ENCODE measurements around the gene ARF4. TPM values are rescaled to one million over a fixed set of nuclear protein-coding genes. Genes with fewer than 3 reads are reported as not detected.

Gene ARF4
- total RNA-seq, 2 experiments from 2014 or later: 49.0 to 50.8 TPM

GRCh38 chr3:57572096-57572495, 25.0 kb downstream of the ARF4 start:
- DNase-seq: no peak
- Mint-ChIP-seq H3K9me3 (no peaks in the 10 kb centered on the region), H3K36me3 (ENCODE audit: low read depth) (peaks cover 29% of the 10 kb centered on the region), H3K4me1 (ENCODE audit: low read depth) (peaks cover 11% of the 10 kb centered on the region), H3K27me3 (ENCODE audit: low read depth) (no peaks in the 10 kb centered on the region), H3K4me3 (no peak overlapping the region), H3K27ac (no peak overlapping the region)
- CTCF ChIA-PET: interaction anchor here (0.7 kb wide), 1 partner anchor 21 kb away, joined by 3 read pairs; no protein-coding TSS in a partner anchor
- intact Hi-C loops (cut with micrococcal nuclease): no loop called here

GRCh38 chr3:57570878-57571277, 26.3 kb downstream of the ARF4 start:
- intact Hi-C loops (cut with micrococcal nuclease): no loop called here
- Mint-ChIP-seq H3K9me3 (no peaks in the 10 kb centered on the region), H3K27ac (peak overlapping the region; percentile 36), H3K27me3 (ENCODE audit: low read depth) (no peaks in the 10 kb centered on the region), H3K36me3 (ENCODE audit: low read depth) (peaks cover 31% of the 10 kb centered on the region), H3K4me1 (ENCODE audit: low read depth) (peaks cover 5% of the 10 kb centered on the region), H3K4me3 (no peak overlapping the region)
- CTCF ChIA-PET: interaction anchor here (0.6 kb wide), 1 partner anchor 7 kb away, joined by 3 read pairs; no protein-coding TSS in a partner anchor
- no peak for DNase-seq

DNA sequence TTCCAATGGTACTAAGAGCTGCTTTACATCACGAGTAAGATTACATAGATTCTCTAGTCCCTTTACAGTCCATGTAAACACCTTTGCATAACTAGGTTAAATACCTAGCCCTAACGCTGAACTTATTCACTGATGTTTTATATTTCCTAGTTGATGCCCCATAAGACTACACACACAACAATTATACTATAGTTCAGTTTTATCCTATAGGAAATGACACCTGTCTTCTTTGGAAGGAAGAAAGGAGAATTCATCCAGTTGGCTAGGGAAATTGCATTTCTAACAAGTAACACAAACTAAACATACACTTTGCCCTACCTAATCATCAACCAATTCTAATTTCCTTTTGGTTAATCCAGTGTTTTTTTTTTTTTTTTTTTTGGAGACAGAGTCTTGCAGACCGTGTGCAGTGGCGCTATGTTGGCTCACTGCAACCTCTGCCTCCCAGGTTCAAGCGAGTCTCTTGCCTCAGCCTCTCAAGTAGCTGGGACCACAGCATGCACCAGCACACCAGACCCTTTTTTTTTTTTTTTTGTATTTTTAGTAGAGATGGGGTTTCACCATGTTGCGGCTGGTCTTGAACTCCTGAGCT, 27.2 kb downstream of the ARF4 start:
- H3K9me3 Mint-ChIP-seq: no peaks in the 10 kb centered on the region
- no peaks in the 10 kb centered on the region for H3K27me3 Mint-ChIP-seq (ENCODE audit: low read depth)
- no peak for DNase-seq
- intact Hi-C loops (cut with micrococcal nuclease): no loop called here
- peaks cover 5% of the 10 kb centered on the region for H3K4me1 Mint-ChIP-seq (ENCODE audit: low read depth)
- peaks cover 25% of the 10 kb centered on the region for H3K36me3 Mint-ChIP-seq (ENCODE audit: low read depth)
- CTCF ChIA-PET: interaction anchor here (0.6 kb wide), 1 partner anchor 8 kb away, joined by 3 read pairs; no protein-coding TSS in a partner anchor
- H3K4me3 Mint-ChIP-seq: no peak overlapping the region
- no peak overlapping the region for H3K27ac Mint-ChIP-seq

DNA sequence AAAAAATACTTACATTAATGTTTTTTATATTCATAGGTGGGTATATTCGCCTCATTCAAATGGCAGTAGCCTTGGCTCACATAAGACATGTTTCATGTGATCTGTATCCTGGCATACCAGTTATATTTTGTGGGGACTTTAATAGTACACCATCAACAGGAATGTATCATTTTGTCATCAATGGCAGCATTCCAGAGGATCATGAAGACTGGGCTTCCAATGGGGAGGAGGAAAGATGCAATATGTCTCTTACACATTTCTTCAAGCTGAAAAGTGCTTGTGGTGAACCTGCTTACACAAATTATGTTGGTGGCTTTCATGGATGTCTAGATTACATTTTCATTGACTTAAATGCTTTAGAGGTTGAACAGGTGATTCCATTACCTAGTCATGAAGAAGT, 37.6 kb downstream of the ARF4 start:
- intact Hi-C loops (cut with micrococcal nuclease): loop anchor here (5.0 to 10.0 kb wide), 2 partner anchors 385 to 877 kb away; partner anchors contain the start of gene TASOR
- H3K9me3 Mint-ChIP-seq: no peaks in the 10 kb centered on the region
- peaks cover 48% of the 10 kb centered on the region for H3K4me1 Mint-ChIP-seq (ENCODE audit: low read depth)
- H3K27me3 Mint-ChIP-seq (ENCODE audit: low read depth): no peaks in the 10 kb centered on the region
- peak overlapping the region; percentile 32 for H3K4me3 Mint-ChIP-seq
- CTCF ChIA-PET: interaction anchor here (1.3 kb wide), 1 partner anchor 389 kb away, joined by 3 read pairs; no protein-coding TSS in a partner anchor
- H3K36me3 Mint-ChIP-seq (ENCODE audit: low read depth): peaks cover 35% of the 10 kb centered on the region
- no peak for DNase-seq
- H3K27ac Mint-ChIP-seq: no peak overlapping the region

DNA sequence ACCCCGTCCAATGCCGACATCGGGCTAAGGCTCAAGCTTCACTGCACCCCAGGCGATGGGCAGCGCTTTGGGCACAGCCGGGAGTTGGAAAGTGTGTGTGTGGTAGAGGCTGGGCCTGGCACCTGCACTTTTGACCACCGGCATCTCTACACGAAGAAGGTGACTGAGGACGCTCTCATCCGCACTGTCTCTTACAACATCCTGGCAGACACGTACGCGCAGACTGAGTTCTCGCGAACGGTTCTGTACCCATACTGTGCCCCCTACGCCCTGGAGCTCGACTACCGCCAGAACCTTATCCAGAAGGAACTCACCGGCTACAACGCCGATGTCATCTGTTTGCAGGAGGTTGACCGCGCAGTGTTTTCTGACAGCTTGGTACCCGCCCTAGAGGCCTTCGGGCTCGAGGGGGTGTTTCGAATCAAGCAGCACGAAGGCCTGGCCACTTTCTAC, 40.0 kb downstream of the ARF4 start:
- H3K36me3 Mint-ChIP-seq (ENCODE audit: low read depth): peaks cover 24% of the 10 kb centered on the region
- H3K27me3 Mint-ChIP-seq (ENCODE audit: low read depth): no peaks in the 10 kb centered on the region
- intact Hi-C loops (cut with micrococcal nuclease): loop anchor here (2.0 to 10.0 kb wide), 3 partner anchors 160 to 875 kb away; partner anchors contain the start of gene TASOR
- peak; percentile 59 for DNase-seq
- H3K27ac Mint-ChIP-seq: peak overlapping the region; percentile 98
- H3K4me3 Mint-ChIP-seq: peak overlapping the region; percentile 98
- peaks cover 42% of the 10 kb centered on the region for H3K4me1 Mint-ChIP-seq (ENCODE audit: low read depth)
- no peaks in the 10 kb centered on the region for H3K9me3 Mint-ChIP-seq
- CTCF ChIA-PET: interaction anchor here (0.6 to 1.5 kb wide), 3 partner anchors 159 to 328 kb away, joined by 3 to 7 read pairs (median 4); no protein-coding TSS in a partner anchor

- Mint-ChIP-seq H3K36me3 (ENCODE audit: low read depth) (peaks cover 24% of the 10 kb centered on the region), H3K27ac (peak overlapping the region; percentile 98), H3K4me3 (peak overlapping the region; percentile 98), H3K9me3 (no peaks in the 10 kb centered on the region), H3K4me1 (ENCODE audit: low read depth) (peaks cover 37% of the 10 kb centered on the region), H3K27me3 (ENCODE audit: low read depth) (no peaks in the 10 kb centered on the region)
- intact Hi-C loops (cut with micrococcal nuclease): loop anchor here (1.0 to 10.0 kb wide), 8 partner anchors 41 to 874 kb away; partner anchors contain the start of genes APPL1, ARF4, SLMAP and TASOR
- CTCF ChIA-PET: interaction anchor here (0.6 to 1.5 kb wide), 4 partner anchors 159 to 328 kb away, joined by 3 to 7 read pairs (median 4); no protein-coding TSS in a partner anchor
- DNase-seq: peak; percentile 41
Measured at GRCh38 chr3:57556459-57557084, 40.6 kb downstream of the ARF4 start.

DNA sequence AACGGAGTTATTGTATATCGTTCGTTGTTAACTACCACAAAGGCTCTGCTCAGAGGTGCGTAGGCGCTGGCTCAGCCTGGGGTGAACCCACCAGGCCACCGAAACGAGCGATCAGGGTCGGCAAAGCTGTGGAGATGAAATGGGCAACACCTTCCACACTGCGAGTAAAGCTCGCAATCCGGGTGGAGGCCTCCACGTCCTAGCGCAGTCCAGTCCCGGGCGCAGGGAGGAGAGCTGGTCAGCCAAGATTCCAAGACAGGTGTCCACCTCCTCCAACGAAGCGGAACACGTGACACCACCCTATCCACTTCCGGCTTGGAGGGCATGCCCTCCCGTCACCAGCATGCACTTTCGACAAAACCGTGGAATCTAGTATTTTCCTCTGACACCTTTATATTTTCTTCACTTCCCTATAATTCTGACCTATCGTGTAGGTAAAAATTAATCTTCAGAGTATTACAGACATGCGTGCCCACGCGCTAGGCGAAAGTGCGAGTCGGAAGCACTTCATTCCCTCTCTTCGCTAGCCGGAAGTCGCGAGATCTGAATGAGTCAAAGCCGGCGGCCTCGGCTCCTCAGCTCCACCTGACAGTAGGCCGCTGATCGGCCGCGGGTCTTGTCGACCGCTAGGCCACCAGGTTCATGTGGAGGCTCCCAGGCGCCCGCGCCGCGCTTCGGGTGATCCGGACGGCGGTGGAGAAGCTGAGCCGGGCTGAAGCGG, 41.2 kb downstream of the ARF4 start, which contains the start of gene PDE12:
PDE12 (plus strand) TSS at position 537 of the 721 bp plus-strand sequence; CDS start at position 643, 106 bp downstream.
- peaks cover 23% of the 10 kb centered on the region for H3K36me3 Mint-ChIP-seq (ENCODE audit: low read depth)
- CTCF ChIA-PET: interaction anchor here (0.6 to 1.7 kb wide), 4 partner anchors 158 to 308 kb away, joined by 4 to 7 read pairs (median 5); no protein-coding TSS in a partner anchor
- H3K27me3 Mint-ChIP-seq (ENCODE audit: low read depth): no peaks in the 10 kb centered on the region
- peak within 1 kb of the TSS; percentile 98 for H3K27ac Mint-ChIP-seq
- peak within 1 kb of the TSS; percentile 98 for H3K4me3 Mint-ChIP-seq
- peak; percentile 89 for DNase-seq
- intact Hi-C loops (cut with micrococcal nuclease): loop anchor here (1.0 to 10.0 kb wide), 8 partner anchors 41 to 874 kb away; partner anchors contain the start of genes APPL1, ARF4, SLMAP and TASOR
- H3K9me3 Mint-ChIP-seq: no peaks in the 10 kb centered on the region
- H3K4me1 Mint-ChIP-seq (ENCODE audit: low read depth): peaks cover 33% of the 10 kb centered on the region

DNA sequence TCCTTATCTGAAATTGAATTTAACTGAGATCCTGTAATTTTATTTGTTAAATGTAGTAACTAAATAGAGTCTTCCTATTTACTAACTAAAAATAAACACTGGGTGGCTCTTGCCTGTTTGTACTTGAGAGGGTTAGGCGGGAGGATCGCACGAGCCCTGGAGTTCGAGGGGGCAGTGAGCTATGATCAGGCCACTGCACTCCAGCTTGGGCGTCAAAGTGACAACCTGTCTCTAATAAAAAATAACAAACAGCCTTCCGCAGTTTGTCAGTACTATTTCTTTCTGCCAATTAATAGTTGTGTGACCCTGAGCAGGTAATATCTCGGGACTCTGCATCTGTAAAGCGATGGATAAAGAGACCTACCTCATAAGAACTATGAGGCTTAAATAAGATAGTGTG, 41.8 kb downstream of the ARF4 start:
- Mint-ChIP-seq H3K36me3 (ENCODE audit: low read depth) (peaks cover 23% of the 10 kb centered on the region), H3K9me3 (no peaks in the 10 kb centered on the region), H3K4me1 (ENCODE audit: low read depth) (peaks cover 27% of the 10 kb centered on the region), H3K27ac (peak overlapping the region; percentile 98), H3K27me3 (ENCODE audit: low read depth) (no peaks in the 10 kb centered on the region), H3K4me3 (peak overlapping the region; percentile 98)
- CTCF ChIA-PET: interaction anchor here (1.7 kb wide), 1 partner anchor 301 kb away, joined by 6 read pairs; no protein-coding TSS in a partner anchor
- intact Hi-C loops (cut with micrococcal nuclease): loop anchor here (5.0 to 10.0 kb wide), 2 partner anchors 381 to 873 kb away; partner anchors contain the start of gene TASOR
- DNase-seq: no peak

DNA sequence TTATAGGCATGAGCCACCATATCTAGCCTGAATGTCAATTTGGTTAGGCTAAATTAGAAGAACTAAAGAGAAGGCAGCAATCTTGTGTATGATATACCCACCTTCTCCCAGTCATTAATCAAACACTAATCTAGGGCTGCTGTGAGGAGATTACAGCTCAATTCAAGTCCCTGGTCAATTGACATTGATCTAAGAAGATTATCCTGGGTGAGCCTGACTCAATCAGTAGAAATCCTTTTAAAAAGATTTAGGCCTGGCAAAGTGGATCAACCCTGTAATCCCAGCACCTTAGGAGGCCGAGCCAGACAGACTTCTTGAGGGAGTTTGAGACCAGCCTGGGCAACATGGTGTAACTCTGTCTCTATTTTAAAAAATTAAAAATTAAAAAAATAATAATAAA, 50.5 kb downstream of the ARF4 start:
- no peak for DNase-seq
- CTCF ChIA-PET: no interaction called here
- Mint-ChIP-seq H3K4me3 (no peak overlapping the region), H3K4me1 (ENCODE audit: low read depth) (peaks cover 8% of the 10 kb centered on the region), H3K27me3 (ENCODE audit: low read depth) (peaks cover 2% of the 10 kb centered on the region), H3K27ac (no peak overlapping the region), H3K9me3 (no peaks in the 10 kb centered on the region), H3K36me3 (ENCODE audit: low read depth) (no peaks in the 10 kb centered on the region)
- intact Hi-C loops (cut with micrococcal nuclease): no loop called here

DNA sequence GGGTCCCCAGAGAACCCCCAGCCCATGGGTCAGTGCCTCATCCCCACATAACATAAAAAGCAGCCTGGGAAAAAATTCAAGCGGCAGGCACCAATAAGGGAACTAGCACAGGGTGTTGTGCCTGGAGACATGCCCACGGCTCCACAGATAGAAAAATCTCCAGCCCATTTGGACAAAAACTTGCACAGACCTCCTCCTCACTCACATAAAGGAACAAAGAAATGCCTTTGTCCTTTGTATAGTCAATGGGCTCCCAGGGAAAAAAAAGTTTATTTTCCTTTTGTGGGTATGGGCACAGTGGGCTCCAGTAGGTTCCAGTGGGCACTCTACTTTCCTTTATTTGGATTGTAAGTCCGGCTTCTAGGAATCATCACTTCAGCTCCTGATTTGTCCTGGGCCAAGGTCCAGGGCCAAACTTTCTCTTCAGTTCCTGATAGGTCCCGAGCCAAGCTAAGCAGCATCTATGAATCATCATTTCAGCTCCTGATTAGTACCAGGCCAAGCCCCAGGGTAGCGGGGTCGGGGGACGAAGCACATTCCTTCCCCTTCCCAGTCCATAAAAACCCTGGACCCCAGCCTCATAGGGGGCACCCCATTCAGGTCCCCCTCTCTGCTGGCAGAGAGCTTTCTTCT, 51.4 kb downstream of the ARF4 start:
- no peaks in the 10 kb centered on the region for H3K9me3 Mint-ChIP-seq
- peaks cover 2% of the 10 kb centered on the region for H3K27me3 Mint-ChIP-seq (ENCODE audit: low read depth)
- intact Hi-C loops (cut with micrococcal nuclease): no loop called here
- CTCF ChIA-PET: no interaction called here
- DNase-seq: no peak
- H3K4me3 Mint-ChIP-seq: no peak overlapping the region
- H3K4me1 Mint-ChIP-seq (ENCODE audit: low read depth): peaks cover 8% of the 10 kb centered on the region
- H3K36me3 Mint-ChIP-seq (ENCODE audit: low read depth): no peaks in the 10 kb centered on the region
- no peak overlapping the region for H3K27ac Mint-ChIP-seq

DNA sequence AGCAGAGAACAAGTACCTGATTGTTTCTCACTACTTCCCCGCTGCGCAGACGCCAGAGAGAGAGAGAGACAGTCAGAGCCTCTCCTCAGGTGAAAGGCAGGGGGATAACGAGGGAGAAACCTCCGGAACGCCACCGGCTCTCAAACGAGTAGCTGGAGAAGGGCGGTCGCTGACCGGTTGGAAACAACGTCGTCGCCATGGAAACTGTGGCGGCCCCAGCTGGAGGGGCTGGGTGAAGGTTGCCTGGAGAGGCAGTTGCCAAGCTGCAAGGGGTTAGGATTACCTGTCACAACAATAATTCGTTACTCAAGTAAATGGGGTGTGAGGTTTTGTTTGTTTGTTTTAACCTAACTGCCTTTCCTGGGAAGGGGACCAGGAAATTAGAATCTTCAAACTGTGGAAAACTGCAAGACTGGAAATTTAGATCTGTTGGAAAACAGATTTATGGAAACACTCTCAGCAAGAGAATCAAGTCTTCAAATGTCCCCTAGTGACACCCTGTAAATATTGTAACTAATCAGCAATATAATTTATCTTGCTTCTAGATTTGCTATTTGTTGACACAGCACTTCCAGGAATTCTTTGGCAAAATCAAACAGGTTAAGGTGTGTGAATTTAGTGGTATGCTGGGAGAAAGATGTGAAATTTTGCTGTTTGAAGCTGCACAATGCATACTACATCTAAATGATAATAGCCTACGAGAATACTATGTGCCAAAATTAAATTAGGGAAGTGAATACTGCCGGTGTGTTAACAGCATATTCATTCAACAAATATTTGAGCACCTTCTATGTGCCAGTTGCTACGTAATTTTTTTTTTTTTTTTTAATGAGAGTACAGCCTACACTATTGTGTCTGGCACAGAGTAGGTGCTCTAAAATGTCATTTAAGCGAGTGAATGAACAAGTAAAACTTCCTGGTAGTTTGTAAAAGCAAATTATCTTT, 52.7 kb downstream of the ARF4 start, which contains the start of gene DNAH12:
DNAH12 (minus strand) TSS at position 164 of the 945 bp plus-strand sequence. CDS start 1,474 bp downstream, outside the sequence.
- Mint-ChIP-seq H3K4me1 (ENCODE audit: low read depth) (peaks cover 8% of the 10 kb centered on the region), H3K27me3 (ENCODE audit: low read depth) (peaks cover 2% of the 10 kb centered on the region), H3K4me3 (no peak within 1 kb of the TSS), H3K27ac (no peak within 1 kb of the TSS), H3K36me3 (ENCODE audit: low read depth) (no peaks in the 10 kb centered on the region), H3K9me3 (no peaks in the 10 kb centered on the region)
- peak; percentile 31 for DNase-seq
- intact Hi-C loops (cut with micrococcal nuclease): no loop called here
- CTCF ChIA-PET: no interaction called here

All from activated naive CD4-positive, alpha-beta T cell treated with anti-CD3 and anti-CD28 coated beads for 36 hours (primary cell).